Panc1 (cell line): ENCODE results near the gene IFI30. TPM values are rescaled to one million over a fixed set of nuclear protein-coding genes. Genes with fewer than 3 reads are reported as not detected.

Experiments used
- ATAC-seq: fragments of 200-7000 bp; cut with Tn5 transposase; 2 replicates; pipeline ENCODE4 v1.9.1; 2020; ENCODE audit warnings: mild to moderate bottlenecking, moderate library complexity
- BruUV-seq: library from RNA; stranded (reverse); fragments of 400-500 nt; replicated peaks from 2 replicates; lab custom pipeline; 2021; lab: Mats Ljungman, UMichigan
- CTCF ChIA-PET: fragments of 300-600 bp; sonication (Branson Sonifier 250); formaldehyde crosslinking; loops from one replicate; lab custom pipeline; 2022; ENCODE audit warnings: antibody characterized with exemption; lab: Charles Lee
- POLR2A ChIA-PET: fragments of 300-600 bp; sonication (Branson Sonifier 250); formaldehyde crosslinking; loops from one replicate; lab custom pipeline; 2022; ENCODE audit warnings: antibody characterized with exemption; lab: Charles Lee
- DNase-seq: peaks from one replicate; pipeline ENCODE4 v3.0.0-alpha.2; 2010; ENCODE audit warnings: low read depth, low spot score
- H3K27ac ChIP-seq: 2 replicates; pipeline ENCODE4 v1.5.1; 2011; ENCODE audit warnings: mild to moderate bottlenecking, low read length, inconsistent platforms
- H3K27me3 ChIP-seq: fragments of 200-500 bp; sonication (Bioruptor generic); 2 replicates; pipeline ENCODE4 v1.6.0; 2014; ENCODE audit warnings: low read length, inconsistent platforms; ENCODE audit not compliant: control insufficient read depth, insufficient read depth
- H3K36me3 ChIP-seq: fragments of 200-500 bp; sonication (Bioruptor generic); 2 replicates; pipeline ENCODE4 v1.5.1; 2014; ENCODE audit warnings: inconsistent platforms, mild to moderate bottlenecking, low read length, moderate library complexity; ENCODE audit not compliant: control insufficient read depth, insufficient read depth
- H3K4me1 ChIP-seq: 2 replicates; pipeline ENCODE4 v1.5.1; 2011; ENCODE audit warnings: inconsistent platforms, mild to moderate bottlenecking, low read length, moderate library complexity; ENCODE audit not compliant: control insufficient read depth, insufficient read depth
- H3K4me3 ChIP-seq, 2 experiments: 2 replicates each; pipeline ENCODE4 v1.5.1; 2011 to 2012; ENCODE audit warnings: low read depth in 2 of 2, low read length in 2 of 2, mild to moderate bottlenecking in 2 of 2, inconsistent platforms in 1 of 2, moderate library complexity in 1 of 2
- H3K9me3 ChIP-seq: fragments of 200-500 bp; sonication (Bioruptor generic); 2 replicates; pipeline ENCODE4 v1.5.1; 2014; ENCODE audit warnings: low read depth, mild to moderate bottlenecking, inconsistent platforms, low read length, moderate library complexity; ENCODE audit not compliant: control insufficient read depth, insufficient read depth
- POLR2AphosphoS5 ChIP-seq: IDR thresholded peaks from 2 replicates; pipeline ENCODE4 v1.6.1; 2012; ENCODE audit warnings: mild to moderate bottlenecking, low read depth, low read length, moderate library complexity
- SIN3A ChIP-seq: IDR thresholded peaks from 2 replicates; pipeline ENCODE4 v1.6.1; 2012; ENCODE audit warnings: low read depth, mild to moderate bottlenecking, low read length, moderate library complexity, borderline replicate concordance; ENCODE audit not compliant: insufficient read depth
- TCF7L2 ChIP-seq: IDR thresholded peaks from 2 replicates; pipeline ENCODE4 v1.6.1; 2011; ENCODE audit warnings: mild to moderate bottlenecking, low read depth, low read length, inconsistent platforms
- in situ Hi-C: cut with HindIII; loops from 2 replicates; pipeline ENCODE4 v1.10.0; 2016; ENCODE audit warnings: low sequenced_read_pairs, low pct_unique_long_range_greater_than_20kb
- intact Hi-C: fragments of 100-400 bp; cut with micrococcal nuclease; formaldehyde crosslinking; loops from one replicate; pipeline ENCODE4 v1.10.0; 2022; ENCODE audit not compliant: unreplicated experiment
- total RNA-seq: library from RNA; stranded (reverse); gene quantifications from one replicate; pipeline ENCODE4 v1.2.1, GENCODE V29; 2021; ENCODE audit not compliant: unreplicated experiment
- TF ChIP-seq, protein P1 (sequence below): fragments of 450-650 bp; IDR thresholded peaks from 2 replicates; pipeline ENCODE4 v1.5.1; 2017; ENCODE audit warnings: mild to moderate bottlenecking
- TF ChIP-seq, protein P2 (sequence below), 2 experiments: IDR thresholded peaks; 2 replicates each; pipeline ENCODE4 v1.6.1; 2011 to 2012; ENCODE audit warnings: low read depth in 2 of 2, control low read depth in 1 of 2, low read length in 1 of 2, mild to moderate bottlenecking in 1 of 2, moderate library complexity in 1 of 2; ENCODE audit not compliant: insufficient read depth in 1 of 2

Gene IFI30
- total RNA-seq, 1 experiment from 2014 or later = 39.7 TPM

DNA sequence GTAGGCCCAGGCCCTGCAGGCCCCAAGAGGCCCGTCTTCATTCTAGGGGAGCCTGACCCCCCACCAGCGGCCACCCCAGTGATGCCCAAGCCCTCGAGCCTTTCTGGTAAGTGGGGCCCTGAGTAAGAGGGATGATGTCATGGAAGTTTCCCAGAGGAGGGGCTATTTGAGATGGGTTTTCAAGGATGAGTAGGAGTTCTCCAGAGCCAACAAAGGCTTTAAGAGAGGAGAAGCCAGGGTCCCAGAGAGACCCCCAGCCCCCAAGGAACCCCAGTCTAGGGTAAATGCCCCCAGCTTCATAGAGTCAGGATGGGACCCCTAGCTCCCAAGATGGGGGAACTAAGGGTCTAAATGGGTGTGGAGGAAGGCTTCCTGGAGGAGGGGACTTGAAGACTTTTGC is 29.7 kb upstream of the IFI30 start:
- in situ Hi-C loops = no loop called here
- POLR2A ChIA-PET = no interaction called here
- no peaks in the 10 kb centered on the region for H3K27me3 ChIP-seq
- H3K4me1 ChIP-seq = no peaks in the 10 kb centered on the region
- CTCF ChIA-PET = no interaction called here
- no peaks in the 10 kb centered on the region for H3K36me3 ChIP-seq
- BruUV-seq = no TSS peak
- no peaks in the 10 kb centered on the region for H3K9me3 ChIP-seq
- TF ChIP-seq SIN3A (no peak), TCF7L2 (no peak), POLR2AphosphoS5 (no peak)
- TF ChIP-seq, protein P1, sequence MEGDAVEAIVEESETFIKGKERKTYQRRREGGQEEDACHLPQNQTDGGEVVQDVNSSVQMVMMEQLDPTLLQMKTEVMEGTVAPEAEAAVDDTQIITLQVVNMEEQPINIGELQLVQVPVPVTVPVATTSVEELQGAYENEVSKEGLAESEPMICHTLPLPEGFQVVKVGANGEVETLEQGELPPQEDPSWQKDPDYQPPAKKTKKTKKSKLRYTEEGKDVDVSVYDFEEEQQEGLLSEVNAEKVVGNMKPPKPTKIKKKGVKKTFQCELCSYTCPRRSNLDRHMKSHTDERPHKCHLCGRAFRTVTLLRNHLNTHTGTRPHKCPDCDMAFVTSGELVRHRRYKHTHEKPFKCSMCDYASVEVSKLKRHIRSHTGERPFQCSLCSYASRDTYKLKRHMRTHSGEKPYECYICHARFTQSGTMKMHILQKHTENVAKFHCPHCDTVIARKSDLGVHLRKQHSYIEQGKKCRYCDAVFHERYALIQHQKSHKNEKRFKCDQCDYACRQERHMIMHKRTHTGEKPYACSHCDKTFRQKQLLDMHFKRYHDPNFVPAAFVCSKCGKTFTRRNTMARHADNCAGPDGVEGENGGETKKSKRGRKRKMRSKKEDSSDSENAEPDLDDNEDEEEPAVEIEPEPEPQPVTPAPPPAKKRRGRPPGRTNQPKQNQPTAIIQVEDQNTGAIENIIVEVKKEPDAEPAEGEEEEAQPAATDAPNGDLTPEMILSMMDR = no peak
- TF ChIP-seq, protein P2, sequence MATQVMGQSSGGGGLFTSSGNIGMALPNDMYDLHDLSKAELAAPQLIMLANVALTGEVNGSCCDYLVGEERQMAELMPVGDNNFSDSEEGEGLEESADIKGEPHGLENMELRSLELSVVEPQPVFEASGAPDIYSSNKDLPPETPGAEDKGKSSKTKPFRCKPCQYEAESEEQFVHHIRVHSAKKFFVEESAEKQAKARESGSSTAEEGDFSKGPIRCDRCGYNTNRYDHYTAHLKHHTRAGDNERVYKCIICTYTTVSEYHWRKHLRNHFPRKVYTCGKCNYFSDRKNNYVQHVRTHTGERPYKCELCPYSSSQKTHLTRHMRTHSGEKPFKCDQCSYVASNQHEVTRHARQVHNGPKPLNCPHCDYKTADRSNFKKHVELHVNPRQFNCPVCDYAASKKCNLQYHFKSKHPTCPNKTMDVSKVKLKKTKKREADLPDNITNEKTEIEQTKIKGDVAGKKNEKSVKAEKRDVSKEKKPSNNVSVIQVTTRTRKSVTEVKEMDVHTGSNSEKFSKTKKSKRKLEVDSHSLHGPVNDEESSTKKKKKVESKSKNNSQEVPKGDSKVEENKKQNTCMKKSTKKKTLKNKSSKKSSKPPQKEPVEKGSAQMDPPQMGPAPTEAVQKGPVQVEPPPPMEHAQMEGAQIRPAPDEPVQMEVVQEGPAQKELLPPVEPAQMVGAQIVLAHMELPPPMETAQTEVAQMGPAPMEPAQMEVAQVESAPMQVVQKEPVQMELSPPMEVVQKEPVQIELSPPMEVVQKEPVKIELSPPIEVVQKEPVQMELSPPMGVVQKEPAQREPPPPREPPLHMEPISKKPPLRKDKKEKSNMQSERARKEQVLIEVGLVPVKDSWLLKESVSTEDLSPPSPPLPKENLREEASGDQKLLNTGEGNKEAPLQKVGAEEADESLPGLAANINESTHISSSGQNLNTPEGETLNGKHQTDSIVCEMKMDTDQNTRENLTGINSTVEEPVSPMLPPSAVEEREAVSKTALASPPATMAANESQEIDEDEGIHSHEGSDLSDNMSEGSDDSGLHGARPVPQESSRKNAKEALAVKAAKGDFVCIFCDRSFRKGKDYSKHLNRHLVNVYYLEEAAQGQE (IDR thresholded peaks at IDR 0.05; ENCODE audit: insufficient read depth in 1 of 2, low read depth in 2 of 2, low read length in 1 of 2) = no peak
- H3K27ac ChIP-seq = no peak overlapping the region
- no peak overlapping the region for H3K4me3 ChIP-seq
- DNase-seq = no peak
- intact Hi-C loops = no loop called here
- ATAC-seq = no peak

DNA sequence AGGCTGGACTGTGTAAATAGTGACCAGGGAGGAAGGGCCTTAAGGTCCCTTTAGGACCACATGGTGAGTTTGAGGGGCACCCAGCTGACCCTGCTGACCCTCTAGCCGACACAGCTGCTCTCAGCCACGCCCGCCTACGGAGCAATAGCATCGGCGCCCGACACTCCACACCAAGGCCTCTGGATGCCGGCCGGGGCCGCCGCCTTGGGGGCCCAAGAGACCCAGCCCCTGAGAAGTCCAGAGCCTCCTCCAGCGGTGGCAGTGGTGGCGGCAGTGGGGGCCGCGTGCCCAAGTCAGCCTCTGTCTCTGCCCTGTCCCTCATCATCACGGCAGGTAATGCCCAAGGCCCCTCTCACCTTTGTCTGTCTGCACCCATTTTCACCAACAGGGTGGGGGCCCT is 29.3 kb upstream of the IFI30 start:
- DNase-seq (no peak), ATAC-seq (no peak)
- no peaks in the 10 kb centered on the region for H3K36me3 ChIP-seq
- TF ChIP-seq SIN3A = no peak
- TF ChIP-seq, protein P1 = no peak
- TF ChIP-seq TCF7L2 = no peak
- TF ChIP-seq, protein P2 (IDR thresholded peaks at IDR 0.05; ENCODE audit: insufficient read depth in 1 of 2, low read depth in 2 of 2, low read length in 1 of 2) = no peak
- H3K27ac ChIP-seq = no peak overlapping the region
- H3K4me1 ChIP-seq = no peaks in the 10 kb centered on the region
- in situ Hi-C loops (no loop called here), intact Hi-C loops (no loop called here)
- ChIA-PET CTCF (no interaction called here), POLR2A (no interaction called here)
- H3K9me3 ChIP-seq = no peaks in the 10 kb centered on the region
- no peaks in the 10 kb centered on the region for H3K27me3 ChIP-seq
- no peak overlapping the region for H3K4me3 ChIP-seq
- no TSS peak for BruUV-seq
